ENCODE results near the gene FUT7. TPM values are rescaled to one million over a fixed set of nuclear protein-coding genes. Genes with fewer than 3 reads are reported as not detected.
A peak's percentile ranks its signal among the peaks of the same experiment; 100 is the strongest.

FUT7 gene
- total and polyA plus RNA-seq, 2 donors (not counting 1 experiment from before 2014, with no cell fraction given) = not detected

- H3K36me3 ChIP-seq (ENCODE audit: control insufficient read depth, insufficient read depth, low read length) = peaks cover 2% of the 10 kb centered on the region
- H3K4me1 ChIP-seq (ENCODE audit: control insufficient read depth, extremely low read depth, insufficient read depth, low read length) = peaks cover 14% of the 10 kb centered on the region
- H3K27me3 ChIP-seq (ENCODE audit: control insufficient read depth, insufficient read depth, low read length) = peaks cover 6% of the 10 kb centered on the region
- no peak for DNase-seq (ENCODE audit: low read depth in 2 of 2)
- TF ChIP-seq CTCF (conservative IDR thresholded peaks at IDR 0.05 in 1 of 2, IDR thresholded peaks at IDR 0.05 in 1 of 2; ENCODE audit: low read depth in 1 of 2, low read length in 2 of 2) (no peak), EZH2 (IDR thresholded peaks at IDR 0.05; ENCODE audit: low read length, missing control alignments) (no peak)
- no peak overlapping the region for H2AFZ ChIP-seq (ENCODE audit: low read length)
- H3K9ac ChIP-seq (ENCODE audit: insufficient read depth, low read length) = no peak overlapping the region
- no peak overlapping the region for H3K4me2 ChIP-seq (ENCODE audit: extremely low read depth, insufficient read depth, low read length)
- H3K9me3 ChIP-seq (ENCODE audit: control insufficient read depth, insufficient read depth, low read depth, low read length) = no peaks in the 10 kb centered on the region
- H3K4me3 ChIP-seq (replicated peaks in 1 of 4; ENCODE audit: control extremely low read depth in 1 of 4, insufficient read depth in 1 of 4, low read depth in 3 of 4, low read length in 4 of 4) = no peak overlapping the region
- H4K20me1 ChIP-seq (ENCODE audit: control insufficient read depth, extremely low read depth, insufficient read depth, low read length) = no peaks in the 10 kb centered on the region
- peaks cover 4% of the 10 kb centered on the region for H3K79me2 ChIP-seq (ENCODE audit: control insufficient read depth, insufficient read depth, low read length)
- H3K27ac ChIP-seq (ENCODE audit: insufficient read depth, low read length) = no peak overlapping the region
These were observed 37.6 kb downstream of the FUT7 start for GRCh38 chr9:136994180-136994887.

- H3K4me1 ChIP-seq (ENCODE audit: control insufficient read depth, extremely low read depth, insufficient read depth, low read length) = peaks cover 8% of the 10 kb centered on the region
- H3K4me2 ChIP-seq (ENCODE audit: extremely low read depth, insufficient read depth, low read length) = peak overlapping the region; percentile 92
- H3K27ac ChIP-seq (ENCODE audit: insufficient read depth, low read length) = peak overlapping the region; percentile 47
- peak overlapping the region; percentile 67 for H2AFZ ChIP-seq (ENCODE audit: low read length)
- peak overlapping the region; percentile 40 for H3K9ac ChIP-seq (ENCODE audit: insufficient read depth, low read length)
- H3K4me3 ChIP-seq (replicated peaks in 1 of 4; ENCODE audit: control extremely low read depth in 1 of 4, insufficient read depth in 1 of 4, low read depth in 3 of 4, low read length in 4 of 4) = peak overlapping the region; percentile 68 to 84 (median 74)
- TF ChIP-seq EZH2 (IDR thresholded peaks at IDR 0.05; ENCODE audit: low read length, missing control alignments) (no peak), CTCF (conservative IDR thresholded peaks at IDR 0.05 in 1 of 2, IDR thresholded peaks at IDR 0.05 in 1 of 2; ENCODE audit: low read depth in 1 of 2, low read length in 2 of 2) (no peak)
- H3K27me3 ChIP-seq (ENCODE audit: control insufficient read depth, insufficient read depth, low read length) = peaks cover 6% of the 10 kb centered on the region
- H3K36me3 ChIP-seq (ENCODE audit: control insufficient read depth, insufficient read depth, low read length) = peaks cover 2% of the 10 kb centered on the region
- no peak for DNase-seq (ENCODE audit: low read depth in 2 of 2)
- H4K20me1 ChIP-seq (ENCODE audit: control insufficient read depth, extremely low read depth, insufficient read depth, low read length) = no peaks in the 10 kb centered on the region
- H3K79me2 ChIP-seq (ENCODE audit: control insufficient read depth, insufficient read depth, low read length) = peaks cover 4% of the 10 kb centered on the region
- H3K9me3 ChIP-seq (ENCODE audit: control insufficient read depth, insufficient read depth, low read depth, low read length) = no peaks in the 10 kb centered on the region
These were observed 39.0 kb downstream of the FUT7 start for GRCh38 chr9:136992819-136993369.

- Histone ChIP-seq H3K4me1 (ENCODE audit: control insufficient read depth, extremely low read depth, insufficient read depth, low read length) (peaks cover 8% of the 10 kb centered on the region), H3K9me3 (ENCODE audit: control insufficient read depth, insufficient read depth, low read depth, low read length) (no peaks in the 10 kb centered on the region), H4K20me1 (ENCODE audit: control insufficient read depth, extremely low read depth, insufficient read depth, low read length) (no peaks in the 10 kb centered on the region), H3K36me3 (ENCODE audit: control insufficient read depth, insufficient read depth, low read length) (peaks cover 2% of the 10 kb centered on the region), H2AFZ (ENCODE audit: low read length) (peak within 1 kb of the TSS; percentile 67), H3K4me2 (ENCODE audit: extremely low read depth, insufficient read depth, low read length) (peak within 1 kb of the TSS; percentile 92), H3K27ac (ENCODE audit: insufficient read depth, low read length) (peak within 1 kb of the TSS; percentile 47), H3K9ac (ENCODE audit: insufficient read depth, low read length) (peak within 1 kb of the TSS; percentile 40), H3K27me3 (ENCODE audit: control insufficient read depth, insufficient read depth, low read length) (peaks cover 6% of the 10 kb centered on the region), H3K79me2 (ENCODE audit: control insufficient read depth, insufficient read depth, low read length) (peaks cover 4% of the 10 kb centered on the region), H3K4me3 (replicated peaks in 1 of 4; ENCODE audit: control extremely low read depth in 1 of 4, insufficient read depth in 1 of 4, low read depth in 3 of 4, low read length in 4 of 4) (peak within 1 kb of the TSS; percentile 68 to 84 (median 74))
- peak; percentile 83 to 88 for DNase-seq (ENCODE audit: low read depth in 2 of 2)
- TF ChIP-seq CTCF (conservative IDR thresholded peaks at IDR 0.05 in 1 of 2, IDR thresholded peaks at IDR 0.05 in 1 of 2; ENCODE audit: low read depth in 1 of 2, low read length in 2 of 2) (no peak), EZH2 (IDR thresholded peaks at IDR 0.05; ENCODE audit: low read length, missing control alignments) (no peak)
These were observed 39.7 kb downstream of the FUT7 start, which contains the start of gene PAXX for GRCh38 chr9:136991993-136992818. PAXX (plus strand) TSS chr9:136992422; CDS start chr9:136992444, 22 bp downstream.
